ENCODE results near the gene CEP97.
A peak's percentile ranks its signal among the peaks of the same experiment; 100 is the strongest.
"Not testable (repeated sequence)": the region's sequence is repeated elsewhere in the genome, so short reads cannot be mapped to it uniquely, and the experiment has no call there.

Gene CEP97

DNA sequence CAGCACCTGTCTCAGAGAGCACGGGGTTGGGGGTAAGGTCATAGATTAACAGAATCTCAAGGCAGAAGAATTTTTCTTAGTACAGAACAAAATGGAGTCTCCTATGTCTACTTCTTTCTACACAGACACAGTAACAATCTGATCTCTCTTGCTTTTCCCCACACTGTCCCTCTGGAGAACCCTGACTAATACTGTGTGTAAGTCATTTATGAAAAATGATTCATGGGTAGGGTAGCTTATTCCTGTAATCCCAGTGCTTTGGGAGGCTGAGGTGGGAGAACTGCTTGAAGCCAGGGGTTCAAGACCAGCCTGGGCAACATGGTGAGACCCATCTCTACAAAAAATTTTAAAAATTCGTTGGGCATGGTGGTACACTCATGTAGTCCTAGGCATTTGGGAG lies 19.8 kb upstream of the CEP97 start:
- not testable (repeated sequence) for DNase-seq

DNA sequence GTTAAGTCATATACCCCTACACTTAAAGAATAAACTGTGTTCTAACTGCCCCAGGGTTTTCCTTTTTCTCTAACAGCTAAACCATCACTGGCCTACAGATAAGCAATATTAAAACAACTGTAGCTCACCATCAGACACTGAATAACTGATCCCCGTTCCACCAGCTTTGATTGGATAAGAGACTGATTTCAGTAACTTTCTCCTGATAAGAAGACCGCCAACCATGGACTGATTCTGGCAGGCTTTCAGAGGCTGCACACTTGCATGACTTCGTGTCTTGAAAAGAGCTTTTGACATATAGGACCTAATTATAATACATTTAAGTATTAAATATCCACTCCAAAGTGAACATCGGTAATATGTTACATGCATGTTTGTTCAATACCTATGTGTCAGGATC lies 15.3 kb upstream of the CEP97 start:
- DNase-seq, result no peak

DNA sequence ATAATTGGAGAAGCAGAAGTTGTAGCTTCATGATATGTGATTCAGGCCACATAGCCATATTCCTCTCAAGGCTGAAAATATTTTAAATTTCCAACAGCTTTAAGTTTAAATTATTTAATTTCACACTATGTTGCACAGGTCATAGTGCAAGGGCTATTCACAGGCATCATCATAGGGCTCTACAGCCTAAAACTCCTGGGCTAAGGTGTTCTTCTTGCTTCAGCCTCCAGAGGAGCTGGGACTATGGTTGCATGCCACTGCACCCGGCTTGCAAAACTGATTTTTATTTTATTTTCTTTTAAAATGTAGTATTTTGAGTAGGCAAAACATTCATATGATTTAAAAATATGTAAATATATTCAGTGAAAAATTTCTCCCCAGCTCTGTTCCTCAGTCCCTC lies 6.0 kb upstream of the CEP97 start:
- no peak for DNase-seq

DNA sequence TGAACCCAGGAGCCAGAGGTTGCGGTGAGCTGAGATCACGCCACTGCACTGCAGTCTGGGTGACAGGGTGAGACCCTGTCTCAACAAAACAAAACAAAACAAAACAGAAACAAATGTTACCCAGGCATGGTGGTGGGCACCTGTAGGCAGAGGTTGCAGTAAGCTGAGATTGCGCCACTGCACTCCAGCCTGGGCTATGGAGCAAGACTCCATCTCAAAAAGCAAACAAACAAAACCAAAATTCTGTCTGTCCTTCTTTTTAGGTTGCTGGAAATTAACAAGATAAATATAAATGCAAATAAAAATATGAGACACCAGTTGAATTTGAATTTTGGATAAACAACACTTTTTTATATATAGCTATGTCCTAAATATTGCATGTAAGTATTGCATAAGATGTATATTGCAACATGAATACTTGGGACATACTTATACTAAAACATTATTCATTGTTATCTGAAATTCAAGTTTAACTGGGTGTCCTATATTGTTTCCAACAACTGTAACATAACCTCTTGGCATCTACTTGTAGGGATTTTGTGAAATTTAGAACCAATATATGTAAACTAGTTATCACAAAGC lies 4.7 kb upstream of the CEP97 start:
- DNase-seq, result no peak

DNA sequence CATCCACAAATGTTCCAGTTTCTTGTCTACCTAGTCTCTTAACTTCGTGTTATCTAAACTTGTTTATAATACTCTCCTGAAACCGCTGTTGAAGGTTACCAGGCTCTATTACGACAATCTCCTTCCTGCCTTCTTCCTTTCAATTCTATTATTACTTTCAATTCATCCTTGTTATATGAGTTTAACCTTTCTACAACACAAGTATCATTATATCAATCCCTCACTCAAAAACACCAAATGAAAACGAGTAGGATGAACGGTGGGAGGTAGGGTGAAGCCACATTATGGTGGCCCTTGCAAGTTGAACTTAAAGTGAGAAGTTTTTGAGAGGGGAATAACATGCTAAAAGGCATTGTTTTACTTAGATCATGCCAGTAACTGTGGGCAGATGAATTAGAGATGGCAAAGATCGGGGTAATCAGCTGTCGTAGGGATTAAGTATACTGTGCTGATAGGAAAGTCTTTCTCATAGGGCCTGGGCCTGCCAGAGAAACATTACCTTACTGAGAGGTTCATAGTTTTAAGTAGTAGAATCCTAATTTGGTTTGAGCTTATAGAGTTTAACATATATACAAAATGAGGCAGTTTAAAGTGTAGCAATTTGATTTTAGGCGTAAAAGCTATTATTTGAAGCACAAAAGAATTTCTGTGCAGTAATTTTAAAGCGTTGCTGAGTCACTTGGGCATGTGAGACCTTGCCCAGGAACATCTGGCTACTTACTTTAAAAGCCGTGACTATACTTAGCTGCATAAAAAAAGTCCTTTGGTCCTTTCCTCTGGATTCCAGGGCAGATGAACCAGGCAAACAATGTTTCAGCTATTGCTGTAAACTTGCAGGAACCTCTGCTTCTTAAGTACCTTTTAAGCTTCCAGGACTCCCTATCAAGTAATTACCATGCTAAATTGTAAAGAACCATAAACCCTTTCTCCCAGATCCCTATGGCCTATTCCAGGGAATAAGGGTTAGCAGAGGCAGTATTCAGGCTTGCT lies 3.3 kb upstream of the CEP97 start:
- no peak for DNase-seq

DNA sequence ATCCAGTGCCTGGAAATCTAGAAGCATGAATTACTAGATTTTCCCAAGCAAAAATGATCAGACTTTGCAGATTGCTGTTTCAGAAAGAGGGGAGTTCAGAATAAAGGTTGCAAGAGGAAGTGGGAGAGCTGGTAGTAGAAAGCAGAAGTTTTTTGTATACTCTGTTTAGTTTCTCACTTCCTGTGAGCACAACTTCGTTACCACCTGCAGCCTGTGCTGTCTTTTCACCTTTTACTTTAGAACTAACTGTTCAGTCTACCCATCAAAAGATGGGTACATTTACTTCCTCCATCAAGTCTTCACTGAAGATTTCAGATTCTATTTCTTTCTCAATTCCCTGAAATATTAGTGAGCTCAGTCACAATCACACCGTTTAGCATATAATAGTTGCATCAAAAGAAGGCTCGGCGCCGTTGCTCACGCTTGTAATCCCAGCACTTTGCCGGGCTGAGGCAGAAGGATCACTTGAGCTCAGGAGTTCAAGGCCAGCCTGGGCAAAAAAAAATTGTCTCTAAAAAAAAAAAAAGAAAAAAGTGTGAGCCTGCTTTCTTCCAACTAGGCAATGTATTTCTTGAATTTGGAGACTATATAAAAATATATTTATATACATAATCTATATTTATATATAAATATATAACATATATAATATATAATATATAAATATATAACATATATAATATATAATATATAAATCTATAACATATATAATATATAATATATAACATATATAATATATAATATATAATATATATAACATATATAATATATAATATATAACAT lies 1.8 kb upstream of the CEP97 start:
- DNase-seq, result peak; percentile 36

DNA sequence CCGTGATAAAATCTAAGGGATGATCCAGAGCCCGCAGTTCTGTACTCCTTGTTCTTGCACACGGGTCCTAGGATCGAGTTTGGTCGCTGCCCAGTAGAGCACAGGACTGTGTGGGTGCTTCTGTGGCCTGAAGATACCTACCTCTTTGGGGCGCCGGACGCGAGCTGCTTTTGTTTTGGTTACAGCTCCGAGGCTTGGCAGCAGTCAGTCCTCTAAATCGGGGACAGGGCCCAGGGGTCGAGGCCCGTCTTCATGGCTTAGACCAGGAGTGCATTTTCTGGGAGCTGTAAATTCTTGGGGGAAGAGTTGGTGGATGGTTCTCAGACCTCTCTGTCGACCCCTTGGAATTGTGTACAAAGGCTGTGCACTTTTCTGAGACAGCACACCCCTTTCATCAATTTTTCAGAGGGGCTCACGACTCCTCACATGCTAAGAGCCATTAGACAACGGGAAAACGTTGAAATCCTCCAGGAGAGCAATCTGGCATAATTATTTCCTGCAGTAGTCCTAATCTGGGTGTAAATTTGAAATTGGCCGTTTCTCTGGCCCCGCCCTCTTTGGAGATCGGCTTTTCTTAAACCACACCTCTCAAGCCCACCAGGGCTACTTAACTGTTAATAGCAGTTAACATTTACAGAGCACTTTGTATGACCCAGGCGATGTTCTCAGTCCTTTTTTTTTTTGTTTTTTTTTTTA lies 928 bp downstream of the CEP97 start:
- DNase-seq, result peak; percentile 51

DNA sequence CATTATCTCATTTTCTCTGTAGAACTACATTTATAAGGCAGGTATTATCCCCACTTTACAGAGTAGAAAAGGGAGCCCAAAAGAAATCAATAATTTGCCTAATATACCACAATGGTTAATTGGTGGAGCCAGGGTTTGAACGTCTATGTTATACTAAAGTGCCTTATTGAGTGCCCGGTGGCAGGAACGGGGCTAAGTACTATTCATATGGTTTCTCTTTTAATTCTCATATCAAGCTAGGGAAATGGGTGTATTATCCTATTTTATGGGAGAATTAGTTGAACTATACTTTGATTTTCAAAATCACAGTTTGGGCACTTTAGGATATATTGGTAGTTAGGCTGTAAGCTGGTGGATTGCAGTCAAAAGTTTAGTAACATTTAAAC lies 1.5 kb downstream of the CEP97 start:
- DNase-seq, result no peak

DNA sequence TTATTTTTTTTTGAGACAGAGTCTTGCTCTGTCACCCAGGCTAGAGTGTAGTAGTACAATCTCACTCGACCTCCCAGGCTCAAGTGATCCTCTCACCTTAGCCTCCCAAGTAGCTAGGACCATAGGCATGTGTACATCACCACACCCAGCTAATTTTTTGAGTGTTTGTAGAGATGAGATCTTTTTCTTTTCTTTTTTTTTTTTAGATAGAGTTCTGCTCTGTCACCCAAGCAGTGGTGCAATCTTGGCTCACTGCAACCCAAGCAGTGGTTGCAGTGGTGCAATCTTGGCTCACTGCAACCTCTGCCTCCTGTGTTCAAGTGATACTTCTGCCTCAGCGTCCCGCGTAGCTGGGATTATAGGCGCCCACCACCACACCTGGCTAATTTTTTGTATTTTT lies 5.2 kb downstream of the CEP97 start:
- DNase-seq, result no peak

DNA sequence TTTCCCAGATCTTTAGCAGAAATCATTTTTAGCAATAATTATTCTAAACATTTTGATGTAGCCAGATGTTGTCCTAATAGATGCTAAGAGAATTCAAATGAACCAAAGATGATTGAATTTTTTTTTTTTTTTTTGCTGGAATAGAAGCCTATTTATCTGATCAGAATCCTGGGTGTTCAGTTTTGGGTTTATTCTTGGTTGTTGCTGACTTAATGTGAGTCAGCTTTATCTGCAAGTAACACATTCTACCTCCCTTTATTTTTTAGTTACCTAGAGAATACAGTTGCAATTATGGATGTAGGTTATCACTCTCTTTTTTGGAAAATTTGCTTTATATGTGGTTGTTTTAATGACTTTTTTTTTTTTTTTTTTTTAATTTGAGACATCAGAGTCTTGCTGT lies 6.4 kb downstream of the CEP97 start:
- no peak for DNase-seq

DNA sequence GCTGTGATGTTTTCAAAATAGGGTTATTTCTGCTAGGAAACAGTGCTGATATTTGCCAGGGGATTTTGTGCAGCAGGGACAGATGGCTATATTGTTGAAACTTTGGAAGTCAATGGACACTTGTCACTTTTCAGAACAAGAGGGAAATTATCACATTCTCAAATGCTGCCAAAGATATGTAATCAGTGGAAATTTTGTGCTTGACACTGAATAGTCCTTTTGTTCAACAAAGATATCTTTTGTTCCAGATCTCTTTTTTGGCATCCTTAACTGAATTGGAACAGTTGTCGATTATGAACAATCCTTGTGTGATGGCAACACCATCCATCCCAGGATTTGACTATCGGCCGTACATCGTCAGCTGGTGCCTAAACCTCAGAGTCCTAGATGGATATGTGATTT lies 7.8 kb downstream of the CEP97 start:
- DNase-seq, result no peak

DNA sequence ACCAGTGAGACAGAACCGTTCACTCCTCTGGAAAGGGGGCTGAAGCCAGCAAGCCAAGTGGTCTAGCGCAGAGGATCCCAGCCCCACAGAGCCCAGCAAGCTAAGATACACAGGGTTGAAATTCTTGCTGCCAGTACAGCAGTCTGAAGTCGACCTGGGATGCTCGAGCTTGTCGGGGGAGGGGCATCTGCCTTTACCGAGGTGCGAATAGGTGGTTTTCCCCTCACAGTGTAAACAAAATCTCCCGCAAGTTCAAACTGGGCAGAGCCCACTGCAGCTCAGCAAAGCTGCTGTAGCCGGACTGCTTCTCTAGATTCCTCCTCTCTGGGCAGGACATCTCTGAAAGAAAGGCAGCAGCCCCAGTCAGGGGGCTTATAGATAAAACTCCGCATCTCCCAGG lies 11.4 kb downstream of the CEP97 start:
- DNase-seq, result no peak

DNA sequence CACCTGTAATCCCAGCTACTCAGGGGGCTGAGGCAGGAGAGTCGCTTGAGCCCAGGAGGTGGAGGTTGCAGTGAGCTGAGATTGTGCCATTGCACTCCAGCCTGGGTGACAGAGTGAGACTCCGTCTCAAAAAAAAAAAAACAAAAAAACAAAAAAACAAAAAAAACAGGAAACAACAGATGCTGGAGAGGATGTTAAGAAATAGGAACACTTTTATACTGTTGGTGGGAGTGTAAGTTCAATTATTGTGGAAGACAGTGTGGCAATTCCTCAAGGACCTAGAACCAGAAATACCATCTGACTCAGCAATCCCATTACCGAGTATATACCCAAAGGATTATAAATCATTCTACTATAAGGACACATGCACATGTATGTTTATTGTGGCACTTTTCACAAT lies 17.5 kb downstream of the CEP97 start:
- not testable (repeated sequence) for DNase-seq

DNA sequence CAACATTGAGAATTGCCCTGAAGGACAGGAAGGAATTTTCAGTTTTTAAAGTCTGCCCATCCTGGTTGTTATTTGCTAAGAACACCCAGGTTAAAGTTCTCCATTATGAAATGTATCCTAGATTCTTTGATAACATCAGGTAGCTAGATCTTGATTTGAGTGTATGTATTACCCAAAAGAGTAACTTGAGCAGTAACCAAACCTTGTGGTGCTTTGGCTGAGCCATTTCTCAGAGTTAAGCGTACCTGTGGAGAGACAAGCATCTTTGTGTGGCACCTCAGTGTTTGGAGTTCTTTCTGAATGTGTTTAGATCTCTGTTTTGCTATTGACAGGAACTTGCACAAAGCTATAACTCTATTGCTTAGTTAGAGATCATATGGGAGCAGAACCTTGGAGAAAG lies 20.4 kb downstream of the CEP97 start:
- no peak for DNase-seq

DNA sequence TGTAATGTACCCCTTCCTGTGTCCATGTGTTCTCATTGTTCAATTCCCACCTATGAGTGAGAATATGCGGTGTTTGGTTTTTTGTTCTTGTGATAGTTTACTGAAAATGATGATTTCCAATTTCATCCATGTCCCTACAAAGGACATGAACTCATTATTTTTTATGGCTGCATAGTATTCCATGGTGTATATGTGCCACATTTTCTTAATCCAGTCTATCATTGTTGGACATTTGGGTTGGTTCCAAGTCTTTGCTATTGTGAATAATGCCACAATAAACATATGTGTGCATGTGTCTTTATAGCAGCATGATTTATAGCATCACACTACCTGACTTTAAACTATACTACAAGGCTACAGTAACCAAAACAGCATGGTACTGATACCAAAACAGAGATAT lies 21.5 kb downstream of the CEP97 start:
- DNase-seq, result not testable (repeated sequence)

DNA sequence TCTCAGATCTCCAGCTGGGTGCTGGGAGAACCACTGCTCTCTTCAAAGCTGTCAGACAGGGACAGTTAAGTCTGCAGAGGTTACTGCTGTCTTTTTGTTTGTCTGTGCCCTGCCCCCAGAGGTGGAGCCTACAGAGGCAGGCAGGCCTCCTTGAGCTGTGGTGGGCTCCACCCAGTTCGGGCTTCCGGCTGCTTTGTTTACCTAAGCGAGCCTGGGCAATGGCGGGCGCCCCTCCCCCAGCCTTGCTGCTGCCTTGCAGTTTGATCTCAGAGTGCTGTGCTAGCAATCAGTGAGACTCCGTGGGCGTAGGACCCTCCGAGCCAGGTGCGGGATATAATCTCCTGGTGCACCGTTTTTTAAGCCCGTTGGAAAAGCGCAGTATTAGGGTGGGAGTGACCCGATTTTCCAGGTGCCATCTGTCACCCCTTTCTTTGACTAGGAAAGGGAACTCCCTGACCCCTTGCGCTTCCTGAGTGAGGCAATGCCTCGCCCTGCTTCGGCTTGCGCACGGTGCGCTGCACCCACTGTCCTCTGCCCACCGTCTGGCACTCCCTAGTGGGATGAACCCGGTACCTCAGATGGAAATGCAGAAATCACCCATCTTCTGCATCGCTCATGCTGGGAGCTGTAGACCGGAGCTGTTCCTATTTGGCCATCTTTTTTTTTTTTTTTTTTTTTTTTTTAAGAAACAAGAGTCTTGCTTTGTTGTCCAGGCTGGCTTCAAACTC lies 29.1 kb downstream of the CEP97 start:
- DNase-seq, result not testable (repeated sequence)

DNA sequence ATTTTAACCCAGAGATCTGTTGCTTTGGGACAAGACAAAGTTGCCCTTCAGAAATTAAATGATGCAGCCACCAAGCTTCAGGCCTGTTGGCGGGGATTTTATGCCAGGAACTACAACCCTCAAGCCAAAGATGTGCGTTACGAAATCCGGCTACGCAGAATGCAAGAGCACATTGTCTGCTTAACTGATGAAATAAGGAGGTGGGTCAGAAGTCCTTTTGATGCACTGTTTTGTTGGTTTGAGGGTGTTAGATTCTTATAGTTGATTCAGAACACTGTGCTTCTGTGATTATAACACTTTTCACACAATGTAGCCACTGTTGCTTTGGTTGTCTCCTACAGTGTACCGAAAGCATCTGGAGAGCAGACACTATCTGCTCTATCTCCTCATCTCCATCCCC lies 33.8 kb downstream of the CEP97 start:
- no peak for DNase-seq

DNA sequence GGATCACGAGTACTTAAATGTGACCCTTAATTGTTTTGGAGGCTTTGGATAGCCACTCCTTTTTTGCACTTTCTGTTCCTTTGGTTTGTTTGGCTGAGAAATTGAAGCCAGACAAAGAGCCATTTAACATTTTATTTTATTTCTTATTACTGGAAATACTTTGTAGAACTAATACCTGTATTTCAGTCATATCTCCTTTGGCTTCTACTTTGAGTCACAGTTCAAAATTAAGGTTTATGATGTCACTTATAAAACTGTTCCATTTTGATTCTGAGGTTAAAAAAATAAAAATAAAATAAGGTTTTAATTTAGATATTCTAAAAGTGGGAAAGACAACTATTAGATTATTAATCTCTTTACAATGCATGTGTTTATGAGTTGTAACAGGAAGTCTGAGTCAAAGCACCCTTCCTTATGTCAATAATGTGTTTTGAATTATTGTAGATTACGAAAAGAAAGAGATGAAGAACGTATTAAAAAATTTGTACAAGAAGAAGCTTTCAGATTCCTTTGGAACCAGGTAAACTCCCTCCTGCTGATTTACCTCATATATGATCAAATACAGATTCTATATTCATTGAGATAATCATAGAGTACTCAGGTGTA lies 37.7 kb downstream of the CEP97 start:
- DNase-seq, result no peak

DNA sequence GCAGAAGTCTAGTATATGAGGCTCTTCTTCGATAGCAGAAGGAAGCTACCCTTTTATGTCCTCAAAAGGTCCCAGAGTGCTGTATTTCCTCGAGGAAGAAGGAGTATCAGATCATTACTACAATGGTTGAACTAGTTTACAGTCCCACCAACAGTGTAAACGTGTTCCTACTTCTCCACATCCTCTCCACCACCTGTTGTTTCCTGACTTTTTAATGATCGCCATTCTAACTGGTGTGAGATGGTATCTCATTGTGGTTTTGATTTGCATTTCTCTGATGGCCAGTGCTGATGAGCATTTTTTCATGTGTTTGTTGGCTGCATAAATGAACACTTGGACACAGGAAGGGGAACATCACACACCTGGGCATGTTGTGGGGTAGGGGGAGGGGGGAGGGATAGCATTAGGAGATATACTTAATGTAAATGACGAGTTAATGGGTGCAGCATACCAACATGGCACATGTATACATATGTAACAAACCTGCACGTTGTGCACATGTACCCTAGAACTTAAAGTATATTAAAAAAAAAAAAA lies 53.4 kb downstream of the CEP97 start:
- DNase-seq, result not testable (repeated sequence)

DNA sequence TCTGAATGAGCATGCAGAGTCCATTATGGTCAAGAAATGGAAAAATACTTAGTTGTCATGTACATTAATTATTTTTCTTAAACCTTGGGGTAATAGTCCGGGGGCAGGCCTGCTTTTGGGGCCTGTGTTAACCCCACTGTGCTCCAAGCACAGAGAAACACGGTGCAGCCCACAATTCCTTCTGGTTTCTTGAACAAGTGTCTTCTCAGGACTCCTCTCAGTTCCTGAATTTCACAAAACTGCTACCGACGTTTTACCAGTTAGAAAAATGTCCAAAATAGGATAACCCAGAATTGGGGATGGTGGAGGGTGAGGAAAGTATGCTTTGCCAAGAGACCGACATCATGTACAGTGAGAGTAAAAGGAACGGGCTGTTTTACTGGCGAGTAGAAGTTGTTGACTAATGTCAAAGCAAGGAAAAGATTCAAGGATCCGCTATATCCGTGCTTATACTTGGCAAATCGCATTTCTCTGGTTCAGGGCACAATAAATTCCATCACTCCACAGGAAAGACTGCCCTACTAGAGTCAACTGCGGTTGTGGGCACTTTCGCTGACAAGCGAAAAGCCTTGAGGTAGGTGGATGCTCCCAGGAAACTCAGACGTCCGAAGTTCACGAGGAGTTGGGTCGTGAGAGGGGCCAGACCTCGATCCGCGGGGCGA lies 54.1 kb downstream of the CEP97 start:
- DNase-seq, result peak; percentile 22
